Measurements from ENCODE around the gene ZFR.
"Not testable (repeated sequence)": the region's sequence is repeated elsewhere in the genome, so short reads cannot be mapped to it uniquely, and the experiment has no call there.

ZFR gene

DNA sequence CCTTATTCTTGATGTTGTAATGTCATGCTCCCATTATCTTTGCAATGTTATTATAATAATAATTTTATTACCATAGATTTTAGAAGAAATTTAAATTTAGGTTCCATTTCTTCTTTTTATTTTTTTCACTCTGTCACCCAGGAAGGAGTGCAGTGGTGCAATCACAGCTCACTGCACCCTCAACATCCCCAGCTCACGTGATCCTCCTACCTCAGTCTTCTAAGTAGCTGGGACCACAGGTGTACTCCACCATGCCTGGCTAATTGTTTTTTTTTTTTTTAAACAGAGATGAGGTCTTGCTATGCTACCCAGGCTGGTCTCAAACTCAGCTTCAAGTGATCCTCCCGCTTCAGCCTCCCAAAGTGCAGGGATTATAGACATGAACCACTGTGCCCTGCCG is 11.9 kb downstream of the ZFR start:
- Histone ChIP-seq H3K27ac (no peak overlapping the region), H3K36me3 (peaks cover 7% of the 10 kb centered on the region), H3K4me1 (ENCODE audit: control insufficient read depth in 1 of 2, insufficient read depth in 1 of 2, low read depth in 1 of 2, low read length in 1 of 2) (peaks cover 6 to 9% of the 10 kb centered on the region in 2 experiments), H3K27me3 (no peaks in the 10 kb centered on the region), H3K4me3 (ENCODE audit: low read depth in 1 of 2, low read length in 1 of 2) (no peak overlapping the region), H3K9me3 (no peaks in the 10 kb centered on the region)
- TF ChIP-seq, protein P1, sequence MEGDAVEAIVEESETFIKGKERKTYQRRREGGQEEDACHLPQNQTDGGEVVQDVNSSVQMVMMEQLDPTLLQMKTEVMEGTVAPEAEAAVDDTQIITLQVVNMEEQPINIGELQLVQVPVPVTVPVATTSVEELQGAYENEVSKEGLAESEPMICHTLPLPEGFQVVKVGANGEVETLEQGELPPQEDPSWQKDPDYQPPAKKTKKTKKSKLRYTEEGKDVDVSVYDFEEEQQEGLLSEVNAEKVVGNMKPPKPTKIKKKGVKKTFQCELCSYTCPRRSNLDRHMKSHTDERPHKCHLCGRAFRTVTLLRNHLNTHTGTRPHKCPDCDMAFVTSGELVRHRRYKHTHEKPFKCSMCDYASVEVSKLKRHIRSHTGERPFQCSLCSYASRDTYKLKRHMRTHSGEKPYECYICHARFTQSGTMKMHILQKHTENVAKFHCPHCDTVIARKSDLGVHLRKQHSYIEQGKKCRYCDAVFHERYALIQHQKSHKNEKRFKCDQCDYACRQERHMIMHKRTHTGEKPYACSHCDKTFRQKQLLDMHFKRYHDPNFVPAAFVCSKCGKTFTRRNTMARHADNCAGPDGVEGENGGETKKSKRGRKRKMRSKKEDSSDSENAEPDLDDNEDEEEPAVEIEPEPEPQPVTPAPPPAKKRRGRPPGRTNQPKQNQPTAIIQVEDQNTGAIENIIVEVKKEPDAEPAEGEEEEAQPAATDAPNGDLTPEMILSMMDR (IDR thresholded peaks at IDR 0.05): no peak

DNA sequence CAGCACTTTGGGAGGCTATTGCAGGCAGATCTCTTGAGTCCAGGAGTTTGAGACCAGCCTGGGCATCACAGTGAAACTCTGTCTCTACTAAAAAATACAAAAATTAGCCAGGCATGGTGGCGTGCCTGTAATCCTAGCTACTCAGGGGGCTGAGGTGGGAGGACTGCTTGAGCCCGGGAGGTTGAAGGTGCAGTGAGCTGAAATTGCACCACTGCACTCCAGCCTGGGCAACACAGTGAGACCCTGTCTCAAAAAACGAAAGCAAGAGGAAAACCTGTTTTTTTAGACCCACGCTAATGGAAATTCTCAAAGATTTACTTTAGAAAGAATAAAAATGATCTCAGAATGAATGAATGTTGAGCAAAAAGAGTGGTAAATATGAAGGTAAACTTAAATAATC is 13.7 kb downstream of the ZFR start:
- H3K4me3 ChIP-seq (ENCODE audit: low read depth in 1 of 2, low read length in 1 of 2); H3K27ac ChIP-seq; H3K4me1 ChIP-seq (ENCODE audit: control insufficient read depth in 1 of 2, insufficient read depth in 1 of 2, low read depth in 1 of 2, low read length in 1 of 2); H3K27me3 ChIP-seq; H3K36me3 ChIP-seq; H3K9me3 ChIP-seq: not testable (repeated sequence)

DNA sequence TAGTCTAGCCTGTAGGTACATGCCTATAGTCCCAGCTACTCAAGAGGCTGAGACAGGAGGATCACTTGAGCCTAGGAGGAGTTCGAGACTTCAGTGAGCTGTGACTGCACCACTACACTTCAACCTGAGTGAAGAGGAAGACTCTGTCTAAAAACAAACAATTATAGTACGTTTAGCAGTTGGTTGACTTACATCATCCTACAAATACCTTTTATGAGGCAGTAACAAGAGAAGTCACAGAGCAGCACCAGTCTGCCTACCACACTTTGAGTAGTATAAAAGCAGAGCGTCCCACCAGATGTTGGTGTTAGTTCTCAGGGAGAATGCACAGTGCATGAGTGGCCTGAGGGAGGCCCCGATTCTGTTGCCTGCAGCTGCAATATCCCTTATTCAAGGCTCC is 16.1 kb downstream of the ZFR start:
- no peaks in the 10 kb centered on the region for H3K9me3 ChIP-seq
- H3K4me3 ChIP-seq (ENCODE audit: low read depth in 1 of 2, low read length in 1 of 2): no peak overlapping the region
- H3K27me3 ChIP-seq: no peaks in the 10 kb centered on the region
- TF ChIP-seq, protein P1 (IDR thresholded peaks at IDR 0.05): no peak
- H3K27ac ChIP-seq: no peak overlapping the region
- H3K4me1 ChIP-seq (ENCODE audit: control insufficient read depth in 1 of 2, insufficient read depth in 1 of 2, low read depth in 1 of 2, low read length in 1 of 2): peaks cover 6 to 9% of the 10 kb centered on the region in 2 experiments
- peaks cover 7% of the 10 kb centered on the region for H3K36me3 ChIP-seq

DNA sequence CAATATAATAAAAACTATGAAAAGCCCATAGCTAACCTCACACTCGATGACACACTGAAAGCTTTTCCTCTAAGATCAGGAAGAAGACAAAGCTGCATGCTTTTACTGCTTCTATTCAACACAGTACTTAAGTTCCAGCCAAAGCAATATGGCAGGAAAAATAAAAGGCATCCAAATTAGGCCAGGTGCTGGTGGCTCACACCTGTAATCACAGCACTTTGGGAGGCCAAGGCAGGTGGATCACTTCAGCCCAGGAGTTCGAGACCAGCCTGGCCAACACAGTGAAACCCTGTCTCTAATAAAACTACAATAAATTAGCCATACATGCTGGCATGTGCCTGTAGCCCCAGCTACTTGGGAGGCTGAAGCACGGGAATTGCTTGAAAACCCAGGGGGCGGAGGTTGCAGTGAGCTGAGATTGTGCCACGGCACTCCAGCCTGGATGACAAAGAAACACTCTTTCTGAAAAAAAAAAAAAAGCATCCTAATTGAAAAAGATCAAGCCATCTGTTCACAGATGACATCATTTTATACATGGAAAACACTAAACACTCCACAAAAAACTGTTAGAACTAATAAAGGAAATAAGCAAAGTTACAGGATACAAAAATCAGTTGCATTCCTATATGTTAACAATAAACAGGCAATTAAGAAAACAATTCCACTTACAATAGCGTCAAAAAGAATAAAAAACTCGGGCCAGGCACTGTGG is 17.9 kb downstream of the ZFR start:
- H3K9me3 ChIP-seq: no peaks in the 10 kb centered on the region
- no peaks in the 10 kb centered on the region for H3K4me1 ChIP-seq (ENCODE audit: control insufficient read depth in 1 of 2, insufficient read depth in 1 of 2, low read depth in 1 of 2, low read length in 1 of 2)
- H3K36me3 ChIP-seq: peaks cover 7% of the 10 kb centered on the region
- H3K4me3 ChIP-seq (ENCODE audit: low read depth in 1 of 2, low read length in 1 of 2): no peak overlapping the region
- H3K27ac ChIP-seq: no peak overlapping the region
- no peaks in the 10 kb centered on the region for H3K27me3 ChIP-seq
- TF ChIP-seq, protein P1 (IDR thresholded peaks at IDR 0.05): no peak

GRCh38 chr5:32422697-32423096 is 21.8 kb downstream of the ZFR start:
- no peak overlapping the region for H3K27ac ChIP-seq
- H3K36me3 ChIP-seq: peaks cover 13% of the 10 kb centered on the region
- no peaks in the 10 kb centered on the region for H3K4me1 ChIP-seq (ENCODE audit: control insufficient read depth in 1 of 2, insufficient read depth in 1 of 2, low read depth in 1 of 2, low read length in 1 of 2)
- no peaks in the 10 kb centered on the region for H3K27me3 ChIP-seq
- H3K4me3 ChIP-seq (ENCODE audit: low read depth in 1 of 2, low read length in 1 of 2): no peak overlapping the region
- TF ChIP-seq, protein P1 (IDR thresholded peaks at IDR 0.05): no peak
- H3K9me3 ChIP-seq: no peaks in the 10 kb centered on the region

DNA sequence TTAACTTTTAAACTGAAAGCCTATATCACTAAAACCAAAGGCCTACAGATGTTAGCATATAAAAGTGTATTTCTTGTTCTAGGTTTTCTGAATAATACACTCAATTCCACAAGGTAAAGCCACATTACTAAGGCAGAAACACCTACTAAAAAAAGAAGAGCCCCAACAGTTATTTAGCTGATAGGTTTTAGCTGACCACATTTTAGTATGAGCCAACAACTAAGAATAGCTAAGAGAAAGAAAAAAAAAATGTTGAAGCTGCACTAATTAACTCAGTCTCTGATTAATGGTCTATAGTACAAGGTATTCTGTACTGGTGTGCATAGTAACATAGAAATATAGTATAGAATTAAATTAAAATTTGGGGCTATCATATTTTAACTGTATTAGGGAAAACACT is 23.5 kb downstream of the ZFR start:
- H3K27me3 ChIP-seq: no peaks in the 10 kb centered on the region
- TF ChIP-seq, protein P1 (IDR thresholded peaks at IDR 0.05): no peak

More for the DNA sequence above, 23.5 kb downstream of the ZFR start:
- Histone ChIP-seq H3K27ac (no peak overlapping the region), H3K36me3 (peaks cover 24% of the 10 kb centered on the region), H3K4me3 (ENCODE audit: low read depth in 1 of 2, low read length in 1 of 2) (no peak overlapping the region), H3K4me1 (ENCODE audit: control insufficient read depth in 1 of 2, insufficient read depth in 1 of 2, low read depth in 1 of 2, low read length in 1 of 2) (no peaks in the 10 kb centered on the region), H3K9me3 (no peaks in the 10 kb centered on the region)
